ENCODE data around the gene TMEM106B. TPM values are rescaled to one million over a fixed set of nuclear protein-coding genes. Genes with fewer than 3 reads are reported as not detected.

TMEM106B gene
- total and polyA plus RNA-seq, 10 of the 15 experiments (the other 5 are each of a cell fraction or from before 2014, with no cell fraction given), result 3.7 to 21.2 (median 12.3) TPM

GRCh38 chr7:12231097-12231496 is 20.0 kb downstream of the TMEM106B start:
- Histone ChIP-seq H3K79me2 (ENCODE audit: control insufficient read depth, insufficient read depth, low read length) (no peaks in the 10 kb centered on the region), H3K27ac (ENCODE audit: control insufficient read depth, insufficient read depth) (no peak overlapping the region), H2AFZ (ENCODE audit: control insufficient read depth, low read depth, low read length) (no peak overlapping the region), H3K27me3 (replicated peaks in 1 of 2; ENCODE audit: control insufficient read depth in 2 of 2, insufficient read depth in 2 of 2, low read length in 1 of 2) (no peaks in the 10 kb centered on the region), H3K4me1 (ENCODE audit: control insufficient read depth, insufficient read depth, low read length) (no peaks in the 10 kb centered on the region), H3K9ac (ENCODE audit: control insufficient read depth, insufficient read depth, low read length) (no peak overlapping the region), H3K9me3 (replicated peaks; ENCODE audit: control insufficient read depth, insufficient read depth, low read length) (no peaks in the 10 kb centered on the region; the same call in 2 of the 3 replicates), H3K4me2 (ENCODE audit: control insufficient read depth, insufficient read depth) (no peak overlapping the region), H3K4me3 (no peak overlapping the region), H4K20me1 (ENCODE audit: control insufficient read depth, insufficient read depth) (no peaks in the 10 kb centered on the region), H3K36me3 (ENCODE audit: control insufficient read depth in 2 of 2, insufficient read depth in 2 of 2, low read length in 1 of 2) (no peaks in the 10 kb centered on the region)
- 89% methylated on average over 2 of the region's 2 CpGs for WGBS (ENCODE audit: insufficient coverage, insufficient replicate concordance, low lambda C conversion rate, missing lambda C conversion rate)
- POLR2A ChIA-PET, result no interaction called here
- DNase-seq (ENCODE audit: low read depth, low spot score) (no peak), ATAC-seq (no peak), FAIRE-seq (no peak)
- in situ Hi-C loops (cut with MboI), result no loop called here
- intact Hi-C loops (cut with micrococcal nuclease; ENCODE audit: unreplicated experiment), result no loop called here
- no TSS peak for BruUV-seq (replicated peaks)
- RAD21 ChIA-PET (ENCODE audit: unreplicated experiment), result no interaction called here
- CTCF ChIA-PET, result no interaction called here
- SMC1A ChIA-PET (ENCODE audit: uncharacterized antibody, unreplicated experiment), result interaction anchor here (1.0 kb wide), 1 partner anchor 9 kb away, joined by 5 read pairs; no protein-coding TSS in a partner anchor
- TF ChIP-seq CUX1 (IDR thresholded peaks at IDR 0.05; ENCODE audit: insufficient replicate concordance, low read depth, low read length) (no peak), BACH1 (IDR thresholded peaks at IDR 0.05; ENCODE audit: borderline replicate concordance) (no peak), HDAC2 (IDR thresholded peaks at IDR 0.05) (no peak), CREM (IDR thresholded peaks at IDR 0.05; ENCODE audit: low read depth) (no peak), NFXL1 (IDR thresholded peaks at IDR 0.05; ENCODE audit: borderline replicate concordance) (no peak), EED (IDR thresholded peaks at IDR 0.05; ENCODE audit: low read depth) (no peak), ELK1 (IDR thresholded peaks at IDR 0.05; ENCODE audit: low read depth, low read length) (no peak), WRNIP1 (IDR thresholded peaks at IDR 0.05; ENCODE audit: borderline replicate concordance, low read depth, low read length) (no peak), CEBPZ (IDR thresholded peaks at IDR 0.05; ENCODE audit: low read depth, low read length) (no peak), POLR2AphosphoS2 (IDR thresholded peaks at IDR 0.05; ENCODE audit: low read depth, low read length) (no peak), EP300 (IDR thresholded peaks at IDR 0.05; ENCODE audit: borderline replicate concordance in 1 of 2, control insufficient read depth in 1 of 2, low read depth in 2 of 2, low read length in 2 of 2) (no peak), ZZZ3 (IDR thresholded peaks at IDR 0.05; ENCODE audit: control insufficient read depth, insufficient read length, low read depth) (no peak), ZBTB33 (IDR thresholded peaks at IDR 0.05) (no peak)
